Measurements from ENCODE around the gene ECE1.

DNA sequence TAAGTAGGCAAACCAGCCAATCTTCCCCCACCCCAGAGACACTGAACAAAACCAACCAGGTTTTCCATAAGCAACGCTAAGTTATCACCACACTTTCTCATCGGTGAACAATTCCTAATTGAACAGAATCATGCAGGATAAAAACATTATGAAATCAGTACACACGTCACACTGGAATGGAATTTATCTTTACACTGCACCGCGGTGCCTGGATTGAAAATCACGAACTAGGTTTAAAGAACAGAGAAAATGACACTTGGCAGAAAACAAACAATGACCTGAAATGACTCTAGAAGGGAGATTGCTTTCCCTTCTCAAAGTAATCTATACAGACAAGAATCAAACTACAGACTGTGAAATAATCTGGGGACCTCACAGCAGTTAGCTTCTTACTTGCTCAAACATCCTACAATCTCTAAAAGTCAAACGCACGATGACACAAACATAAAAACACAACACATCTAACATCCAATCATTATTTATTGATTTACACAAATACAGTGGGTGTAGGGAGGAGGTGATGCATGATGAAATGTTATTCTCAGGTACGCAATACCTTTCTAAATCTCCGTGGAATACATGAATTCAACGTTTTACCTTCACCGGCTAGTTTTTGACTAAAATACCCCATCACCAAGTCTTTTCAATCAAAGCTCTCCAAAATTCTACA is 115.5 kb downstream of the ECE1 start:
- TF ChIP-seq CTCF (IDR thresholded peaks at IDR 0.05; ENCODE audit: low read length) (no peak), EZH2 (IDR thresholded peaks at IDR 0.05; ENCODE audit: borderline replicate concordance, low read length) (no peak)
